NOMO-1 treated with dmso at 0.1 percent for 144 hours (cell line): ENCODE data around the gene ZNF678.

Experiments
- DNase-seq: peaks from one replicate; lab custom pipeline; 2025; ENCODE audit not compliant: unreplicated experiment; lab: John Stamatoyannopoulos, UW

Gene ZNF678

GRCh38 chr1:227563324-227564201 is at the start of gene ZNF678:
TSS of gene ZNF678 (plus strand) at chr1:227563556. CDS start at chr1:227650992, 87,436 bp downstream.
- peak; percentile 79 for DNase-seq

- no peak for DNase-seq
Measured at GRCh38 chr1:227518876-227519275, 44.5 kb upstream of the ZNF678 start.

- no peak for DNase-seq
Measured at GRCh38 chr1:227521782-227522181, 41.6 kb upstream of the ZNF678 start.

GRCh38 chr1:227526524-227526923 is 36.8 kb upstream of the ZNF678 start:
- DNase-seq, result no peak

GRCh38 chr1:227532019-227532619 is 31.2 kb upstream of the ZNF678 start:
- DNase-seq, result no peak

GRCh38 chr1:227540170-227541098 is 22.9 kb upstream of the ZNF678 start:
- DNase-seq, result no peak

GRCh38 chr1:227541129-227541528 is 22.2 kb upstream of the ZNF678 start:
- DNase-seq, result no peak

- no peak for DNase-seq
Measured at GRCh38 chr1:227541796-227542152, 21.6 kb upstream of the ZNF678 start.

GRCh38 chr1:227542153-227543120 is 20.9 kb upstream of the ZNF678 start:
- peak; percentile 65 for DNase-seq

- no peak for DNase-seq
Measured at GRCh38 chr1:227543283-227544066, 19.9 kb upstream of the ZNF678 start.

- no peak for DNase-seq
Measured at GRCh38 chr1:227544067-227545050, 19.0 kb upstream of the ZNF678 start.

- DNase-seq, result no peak
Measured at GRCh38 chr1:227545361-227545760, 18.0 kb upstream of the ZNF678 start.

- DNase-seq, result no peak
Measured at GRCh38 chr1:227546059-227546458, 17.3 kb upstream of the ZNF678 start.

GRCh38 chr1:227546598-227547309 is 16.6 kb upstream of the ZNF678 start:
- DNase-seq, result no peak

- no peak for DNase-seq
Measured at GRCh38 chr1:227547310-227548118, 15.8 kb upstream of the ZNF678 start.

- no peak for DNase-seq
Measured at GRCh38 chr1:227548119-227548397, 15.3 kb upstream of the ZNF678 start.

- no peak for DNase-seq
Measured at GRCh38 chr1:227548448-227548847, 14.9 kb upstream of the ZNF678 start.
